Effector memory CD4-positive, alpha-beta T cell (primary cell): ENCODE data around the gene GZMA.
"Not testable (repeated sequence)": the region's sequence is repeated elsewhere in the genome, so short reads cannot be mapped to it uniquely, and the experiment has no call there.

Source experiments
- DNase-seq, 3 donors: peaks; one replicate each; pipeline ENCODE4 v3.0.0-alpha.2; 2020
- H3K27ac ChIP-seq: 2 replicates; pipeline ENCODE4 v1.7.0; 2013; ENCODE audit warnings: mild to moderate bottlenecking, low read length, moderate library complexity; ENCODE audit not compliant: insufficient read depth, poor library complexity, severe bottlenecking
- H3K27me3 ChIP-seq: replicated peaks from 2 replicates; pipeline ENCODE4 v1.7.0; 2013; ENCODE audit warnings: mild to moderate bottlenecking, low read length; ENCODE audit not compliant: insufficient read depth, control insufficient read depth, poor library complexity, severe bottlenecking
- H3K36me3 ChIP-seq: 2 replicates; pipeline ENCODE4 v1.7.0; 2013; ENCODE audit warnings: mild to moderate bottlenecking, low read length, moderate library complexity; ENCODE audit not compliant: control insufficient read depth, insufficient read depth
- H3K4me1 ChIP-seq: 2 replicates; pipeline ENCODE4 v1.7.0; 2013; ENCODE audit warnings: low read length, mild to moderate bottlenecking; ENCODE audit not compliant: control insufficient read depth, insufficient read depth, poor library complexity, severe bottlenecking
- H3K4me3 ChIP-seq: 2 replicates; pipeline ENCODE4 v1.7.0; 2013; ENCODE audit warnings: low read length, low read depth, mild to moderate bottlenecking; ENCODE audit not compliant: insufficient read depth, poor library complexity, severe bottlenecking
- H3K9me3 ChIP-seq: 2 replicates; pipeline ENCODE4 v1.7.0; 2013; ENCODE audit warnings: mild to moderate bottlenecking, low read length, moderate library complexity; ENCODE audit not compliant: control insufficient read depth

Gene GZMA

DNA sequence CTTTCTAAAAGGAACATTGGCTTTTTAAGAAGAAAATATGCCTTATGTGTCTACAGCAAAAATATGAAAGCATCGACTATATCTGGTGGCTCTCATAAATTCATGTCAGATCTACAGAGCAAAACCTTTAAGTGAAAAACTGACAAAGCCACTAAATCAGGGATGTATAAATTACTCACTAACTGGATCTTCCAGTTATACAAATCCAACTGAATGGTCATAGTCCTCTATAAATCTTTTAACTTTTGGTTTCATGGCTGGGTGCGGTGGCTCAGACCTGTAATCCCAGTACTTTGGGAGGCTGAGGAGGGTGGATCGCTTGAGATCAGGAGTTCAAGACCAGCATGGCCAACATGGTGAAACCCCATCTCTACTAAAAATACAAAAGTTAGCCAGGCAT lies 29.2 kb upstream of the GZMA start:
- Histone ChIP-seq H3K4me1 (peaks cover 16% of the 10 kb centered on the region), H3K36me3 (no peaks in the 10 kb centered on the region), H3K27ac (no peak overlapping the region), H3K9me3 (no peaks in the 10 kb centered on the region), H3K4me3 (no peak overlapping the region), H3K27me3 (no peaks in the 10 kb centered on the region)
- no peak for DNase-seq

GRCh38 chr5:55081541-55081940 lies 20.9 kb upstream of the GZMA start:
- H3K4me1 ChIP-seq, result no peaks in the 10 kb centered on the region
- no peaks in the 10 kb centered on the region for H3K36me3 ChIP-seq
- no peak overlapping the region for H3K4me3 ChIP-seq
- DNase-seq, result no peak
- no peak overlapping the region for H3K27ac ChIP-seq
- H3K9me3 ChIP-seq, result no peaks in the 10 kb centered on the region
- no peaks in the 10 kb centered on the region for H3K27me3 ChIP-seq

GRCh38 chr5:55089301-55089700 lies 13.1 kb upstream of the GZMA start:
- DNase-seq, H3K27me3 ChIP-seq, H3K9me3 ChIP-seq, H3K36me3 ChIP-seq, H3K27ac ChIP-seq, H3K4me3 ChIP-seq, H3K4me1 ChIP-seq: not testable (repeated sequence)

GRCh38 chr5:55091011-55091410 lies 11.4 kb upstream of the GZMA start:
- not testable (repeated sequence) for H3K27me3 ChIP-seq, H3K27ac ChIP-seq, DNase-seq, H3K9me3 ChIP-seq, H3K4me3 ChIP-seq, H3K36me3 ChIP-seq
- peaks cover 10% of the 10 kb centered on the region for H3K4me1 ChIP-seq

GRCh38 chr5:55096182-55096581 lies 6.3 kb upstream of the GZMA start:
- Histone ChIP-seq H3K9me3 (no peaks in the 10 kb centered on the region), H3K36me3 (no peaks in the 10 kb centered on the region), H3K27ac (peak overlapping the region; percentile 59), H3K4me1 (peaks cover 26% of the 10 kb centered on the region), H3K4me3 (no peak overlapping the region), H3K27me3 (no peaks in the 10 kb centered on the region)
- no peak for DNase-seq

GRCh38 chr5:55096861-55097260 lies 5.6 kb upstream of the GZMA start:
- Histone ChIP-seq H3K27ac (peak overlapping the region; percentile 59), H3K36me3 (no peaks in the 10 kb centered on the region), H3K4me3 (no peak overlapping the region), H3K9me3 (no peaks in the 10 kb centered on the region), H3K4me1 (peaks cover 29% of the 10 kb centered on the region), H3K27me3 (no peaks in the 10 kb centered on the region)
- DNase-seq, result peak in 1 of 3 donors; percentile 9

DNA sequence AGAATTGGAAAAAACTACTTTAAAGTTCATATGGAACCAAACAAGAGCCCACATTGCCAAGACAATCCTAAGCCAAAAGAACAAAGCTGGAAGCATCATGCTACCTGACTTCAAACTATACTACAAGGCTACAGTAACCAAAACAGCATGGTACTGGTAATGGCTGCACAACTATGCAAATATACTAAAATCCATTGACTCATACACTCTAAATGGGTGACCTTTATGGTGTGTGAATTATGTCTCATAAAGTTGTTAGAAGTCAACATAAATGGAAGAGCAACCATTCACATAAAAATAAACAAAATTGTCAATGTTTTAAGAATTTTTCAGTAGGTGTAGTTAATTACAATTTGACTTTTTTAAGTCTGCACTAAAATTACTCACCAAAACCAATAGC lies 1.3 kb upstream of the GZMA start:
- not testable (repeated sequence) for H3K9me3 ChIP-seq, H3K4me3 ChIP-seq, H3K36me3 ChIP-seq, H3K27me3 ChIP-seq, DNase-seq, H3K27ac ChIP-seq
- peaks cover 41% of the 10 kb centered on the region for H3K4me1 ChIP-seq

DNA sequence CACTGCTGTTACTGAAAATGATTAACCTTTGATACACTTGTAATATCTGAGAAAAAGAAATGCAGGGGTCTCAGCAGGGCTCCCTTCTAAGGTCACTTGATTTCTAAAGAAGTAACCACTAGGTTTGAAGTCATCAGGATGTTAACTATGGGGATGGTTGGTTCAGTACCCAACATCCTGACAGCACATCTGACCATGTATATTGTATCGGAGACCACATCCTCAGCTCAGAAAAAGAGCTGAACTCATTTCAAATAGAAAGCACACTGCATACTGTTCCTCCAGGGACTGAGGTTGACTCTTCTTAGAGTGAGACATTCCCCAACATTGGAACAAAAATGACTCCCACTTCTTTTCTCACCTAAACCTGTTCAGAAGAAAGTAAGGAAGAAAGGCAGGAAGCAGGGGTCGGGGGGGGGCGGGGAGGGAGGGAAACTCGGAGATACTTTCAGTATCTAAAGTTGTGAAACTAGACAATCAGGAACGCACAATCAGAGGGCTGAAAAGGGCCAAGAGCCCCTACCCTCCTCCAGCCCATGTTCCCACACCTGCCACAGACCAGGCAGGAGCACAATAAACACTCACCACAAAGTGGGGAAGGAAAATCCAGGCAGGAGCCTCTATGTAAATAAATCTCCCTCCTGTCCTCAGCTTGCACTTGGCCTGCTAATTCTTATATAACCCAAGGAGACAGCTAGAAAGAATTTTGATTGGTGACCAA lies 730 bp upstream of the GZMA start:
- H3K4me1 ChIP-seq, result peaks cover 36% of the 10 kb centered on the region
- no peaks in the 10 kb centered on the region for H3K9me3 ChIP-seq
- no peaks in the 10 kb centered on the region for H3K36me3 ChIP-seq
- no peak for DNase-seq
- peak overlapping the region; percentile 43 for H3K4me3 ChIP-seq
- peak overlapping the region; percentile 45 for H3K27ac ChIP-seq
- no peaks in the 10 kb centered on the region for H3K27me3 ChIP-seq

GRCh38 chr5:55104036-55104772 lies 1.8 kb downstream of the GZMA start:
- Histone ChIP-seq H3K27me3 (no peaks in the 10 kb centered on the region), H3K9me3 (no peaks in the 10 kb centered on the region), H3K36me3 (peaks cover 3% of the 10 kb centered on the region), H3K4me3 (peak overlapping the region; percentile 31), H3K27ac (no peak overlapping the region), H3K4me1 (peaks cover 27% of the 10 kb centered on the region)
- no peak for DNase-seq

GRCh38 chr5:55104946-55105701 lies 2.7 kb downstream of the GZMA start:
- Histone ChIP-seq H3K4me3 (peak overlapping the region; percentile 7), H3K27me3 (no peaks in the 10 kb centered on the region), H3K9me3 (no peaks in the 10 kb centered on the region), H3K36me3 (peaks cover 3% of the 10 kb centered on the region), H3K4me1 (peaks cover 27% of the 10 kb centered on the region), H3K27ac (no peak overlapping the region)
- no peak for DNase-seq
